ENCODE data around the gene UBE4B. TPM values are rescaled to one million over a fixed set of nuclear protein-coding genes. Genes with fewer than 3 reads are reported as not detected.

The UBE4B gene
- total RNA-seq, 2 donors from 2014 or later, result 62.7 to 73.3 TPM

DNA sequence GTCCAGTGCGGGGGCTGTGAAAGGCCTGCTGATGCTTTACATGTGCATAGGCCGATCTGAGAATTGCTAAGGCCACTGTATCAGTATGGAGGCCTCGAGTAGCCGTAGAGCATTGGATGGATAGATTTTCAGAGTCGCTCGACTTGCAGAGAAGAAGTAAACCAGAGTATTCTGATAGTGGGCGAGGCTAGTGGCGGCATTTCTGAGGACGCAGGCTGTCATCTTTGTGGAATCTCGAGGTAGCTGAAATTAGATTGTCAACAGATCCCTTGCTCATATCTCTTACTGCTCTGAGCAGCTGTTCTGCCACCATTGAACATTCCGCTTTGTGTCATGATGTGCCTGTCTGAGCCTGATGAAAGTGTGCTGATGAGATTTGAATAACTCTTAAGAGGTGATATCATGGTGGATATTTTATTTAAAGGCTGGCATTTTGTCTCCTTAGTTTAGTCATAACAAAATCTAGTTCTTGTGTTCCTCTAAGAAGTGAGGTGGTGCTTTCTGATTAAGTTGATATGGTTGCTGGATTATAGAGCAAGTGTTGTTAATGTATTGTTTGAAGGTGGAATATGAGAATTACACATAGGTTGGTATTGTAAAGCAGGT lies 179.2 kb downstream of the UBE4B start:
- H3K4me1 ChIP-seq (ENCODE audit: control insufficient read depth, insufficient read depth, low read length), result peaks cover 5% of the 10 kb centered on the region
- peaks cover 23% of the 10 kb centered on the region for H3K4me1 Mint-ChIP-seq
- DNase-seq, result no peak
- H3K27me3 ChIP-seq (ENCODE audit: control insufficient read depth, insufficient read depth, low read length, poor library complexity, severe bottlenecking), result no peaks in the 10 kb centered on the region
- H3K27ac Mint-ChIP-seq, result peak overlapping the region; percentile 97
- H3K36me3 Mint-ChIP-seq (ENCODE audit: low read depth), result no peaks in the 10 kb centered on the region
- TF ChIP-seq, protein P1, sequence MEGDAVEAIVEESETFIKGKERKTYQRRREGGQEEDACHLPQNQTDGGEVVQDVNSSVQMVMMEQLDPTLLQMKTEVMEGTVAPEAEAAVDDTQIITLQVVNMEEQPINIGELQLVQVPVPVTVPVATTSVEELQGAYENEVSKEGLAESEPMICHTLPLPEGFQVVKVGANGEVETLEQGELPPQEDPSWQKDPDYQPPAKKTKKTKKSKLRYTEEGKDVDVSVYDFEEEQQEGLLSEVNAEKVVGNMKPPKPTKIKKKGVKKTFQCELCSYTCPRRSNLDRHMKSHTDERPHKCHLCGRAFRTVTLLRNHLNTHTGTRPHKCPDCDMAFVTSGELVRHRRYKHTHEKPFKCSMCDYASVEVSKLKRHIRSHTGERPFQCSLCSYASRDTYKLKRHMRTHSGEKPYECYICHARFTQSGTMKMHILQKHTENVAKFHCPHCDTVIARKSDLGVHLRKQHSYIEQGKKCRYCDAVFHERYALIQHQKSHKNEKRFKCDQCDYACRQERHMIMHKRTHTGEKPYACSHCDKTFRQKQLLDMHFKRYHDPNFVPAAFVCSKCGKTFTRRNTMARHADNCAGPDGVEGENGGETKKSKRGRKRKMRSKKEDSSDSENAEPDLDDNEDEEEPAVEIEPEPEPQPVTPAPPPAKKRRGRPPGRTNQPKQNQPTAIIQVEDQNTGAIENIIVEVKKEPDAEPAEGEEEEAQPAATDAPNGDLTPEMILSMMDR (conservative IDR thresholded peaks at IDR 0.05), result no peak
- WGBS, 2 experiments (ENCODE audit: insufficient coverage in 1 of 2, insufficient read length in 1 of 2), result 25 to 30% methylated on average over 9 to 11 of the region's 11 CpGs
- H3K27ac ChIP-seq (ENCODE audit: low read depth, low read length), result peak overlapping the region; percentile 100
- peak overlapping the region; percentile 97 for H3K4me3 Mint-ChIP-seq
- H3K9me3 ChIP-seq (ENCODE audit: control insufficient read depth, low read length), result no peaks in the 10 kb centered on the region
- no peaks in the 10 kb centered on the region for H3K36me3 ChIP-seq (ENCODE audit: control insufficient read depth, insufficient read depth, low read length)
- peaks cover 5% of the 10 kb centered on the region for H3K27me3 Mint-ChIP-seq (ENCODE audit: insufficient read depth)
- peak overlapping the region; percentile 88 for H3K9ac ChIP-seq (ENCODE audit: extremely low read depth, low read length, poor library complexity, severe bottlenecking)
- H3K9me3 Mint-ChIP-seq, result no peaks in the 10 kb centered on the region
- H3K4me3 ChIP-seq (ENCODE audit: low read length), result peak overlapping the region; percentile 96

DNA sequence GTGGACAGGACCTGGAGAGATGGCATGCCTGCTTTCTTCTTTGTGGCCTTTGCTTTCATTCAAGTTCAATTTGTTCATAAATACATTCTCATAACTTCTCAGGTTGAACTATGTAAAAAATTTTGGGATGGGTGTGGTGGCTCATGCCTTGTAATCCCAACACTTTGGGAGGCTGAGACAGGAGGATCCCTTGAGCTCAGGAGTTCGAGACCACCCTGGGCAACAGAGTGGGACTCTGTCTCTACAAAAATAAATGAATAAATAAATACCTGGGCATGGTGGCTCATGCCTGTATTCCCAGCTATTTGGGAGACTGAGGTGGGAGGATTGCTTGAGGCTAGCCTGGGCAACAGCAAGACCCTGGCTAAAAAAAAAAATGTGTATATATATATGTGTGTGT lies 179.7 kb downstream of the UBE4B start:
- H3K27ac Mint-ChIP-seq, result no peak overlapping the region
- H3K9ac ChIP-seq (ENCODE audit: extremely low read depth, low read length, poor library complexity, severe bottlenecking), result peak overlapping the region; percentile 88
- H3K4me1 Mint-ChIP-seq, result peaks cover 23% of the 10 kb centered on the region

DNA sequence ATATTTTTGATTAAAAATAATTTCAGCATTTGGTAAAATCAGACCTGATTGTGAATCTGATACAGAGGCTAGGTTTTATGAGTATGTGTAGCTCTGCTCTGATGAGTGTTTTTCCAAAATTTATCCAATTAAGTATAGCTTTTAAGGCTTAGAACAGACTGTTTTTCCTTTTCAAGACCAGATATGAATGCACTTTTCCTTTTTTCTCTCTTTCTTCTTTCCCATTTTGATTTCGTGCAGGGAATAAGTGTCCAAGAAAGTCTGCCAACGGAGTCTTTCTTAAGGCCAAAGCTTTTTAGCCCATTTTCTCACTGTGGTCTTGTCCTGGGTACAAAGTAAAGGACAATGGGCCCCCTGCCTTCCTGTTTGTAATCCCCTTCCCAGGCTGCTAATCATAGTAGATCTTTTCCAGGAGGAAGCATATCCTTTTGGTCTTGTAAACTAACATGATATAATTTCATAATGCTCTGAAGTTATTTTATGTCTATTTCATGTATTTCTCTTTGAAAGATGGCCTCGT lies 180.5 kb downstream of the UBE4B start:
- H3K27me3 Mint-ChIP-seq (ENCODE audit: insufficient read depth), result peaks cover 5% of the 10 kb centered on the region
- WGBS, 2 experiments (ENCODE audit: insufficient coverage in 1 of 2, insufficient read length in 1 of 2), result 49 to 54% methylated on average over 3 of the region's 3 CpGs
- H3K27ac Mint-ChIP-seq, result peak overlapping the region; percentile 60
- peak overlapping the region; percentile 21 for H3K9ac ChIP-seq (ENCODE audit: extremely low read depth, low read length, poor library complexity, severe bottlenecking)
- TF ChIP-seq, protein P1 (conservative IDR thresholded peaks at IDR 0.05), result no peak
- H3K27me3 ChIP-seq (ENCODE audit: control insufficient read depth, insufficient read depth, low read length, poor library complexity, severe bottlenecking), result no peaks in the 10 kb centered on the region
- H3K27ac ChIP-seq (ENCODE audit: low read depth, low read length), result no peak overlapping the region
- peak overlapping the region; percentile 43 for H3K4me3 Mint-ChIP-seq
- no peaks in the 10 kb centered on the region for H3K9me3 ChIP-seq (ENCODE audit: control insufficient read depth, low read length)
- H3K4me3 ChIP-seq (ENCODE audit: low read length), result peak overlapping the region; percentile 71
- peaks cover 5% of the 10 kb centered on the region for H3K4me1 ChIP-seq (ENCODE audit: control insufficient read depth, insufficient read depth, low read length)
- no peaks in the 10 kb centered on the region for H3K36me3 ChIP-seq (ENCODE audit: control insufficient read depth, insufficient read depth, low read length)
- H3K36me3 Mint-ChIP-seq (ENCODE audit: low read depth), result no peaks in the 10 kb centered on the region
- no peaks in the 10 kb centered on the region for H3K9me3 Mint-ChIP-seq
- no peak for DNase-seq
- peaks cover 23% of the 10 kb centered on the region for H3K4me1 Mint-ChIP-seq

More for the DNA sequence above, 179.7 kb downstream of the UBE4B start:
- Mint-ChIP-seq H3K36me3 (ENCODE audit: low read depth) (no peaks in the 10 kb centered on the region), H3K9me3 (no peaks in the 10 kb centered on the region), H3K4me3 (peak overlapping the region; percentile 97), H3K27me3 (ENCODE audit: insufficient read depth) (peaks cover 5% of the 10 kb centered on the region)
- Histone ChIP-seq H3K36me3 (ENCODE audit: control insufficient read depth, insufficient read depth, low read length) (no peaks in the 10 kb centered on the region), H3K4me1 (ENCODE audit: control insufficient read depth, insufficient read depth, low read length) (peaks cover 5% of the 10 kb centered on the region), H3K27me3 (ENCODE audit: control insufficient read depth, insufficient read depth, low read length, poor library complexity, severe bottlenecking) (no peaks in the 10 kb centered on the region), H3K4me3 (ENCODE audit: low read length) (peak overlapping the region; percentile 96), H3K27ac (ENCODE audit: low read depth, low read length) (no peak overlapping the region), H3K9me3 (ENCODE audit: control insufficient read depth, low read length) (no peaks in the 10 kb centered on the region)
- TF ChIP-seq, protein P1 (conservative IDR thresholded peaks at IDR 0.05), result no peak
- 89 to 100% methylated on average over 1 of the region's 1 CpG for WGBS, 2 experiments (ENCODE audit: insufficient coverage in 1 of 2, insufficient read length in 1 of 2)
- no peak for DNase-seq
